ENCODE measurements around the gene RTP2. TPM values are rescaled to one million over a fixed set of nuclear protein-coding genes. Genes with fewer than 3 reads are reported as not detected.

The RTP2 gene
- total RNA-seq, 1 experiment from 2014 or later, result not detected

DNA sequence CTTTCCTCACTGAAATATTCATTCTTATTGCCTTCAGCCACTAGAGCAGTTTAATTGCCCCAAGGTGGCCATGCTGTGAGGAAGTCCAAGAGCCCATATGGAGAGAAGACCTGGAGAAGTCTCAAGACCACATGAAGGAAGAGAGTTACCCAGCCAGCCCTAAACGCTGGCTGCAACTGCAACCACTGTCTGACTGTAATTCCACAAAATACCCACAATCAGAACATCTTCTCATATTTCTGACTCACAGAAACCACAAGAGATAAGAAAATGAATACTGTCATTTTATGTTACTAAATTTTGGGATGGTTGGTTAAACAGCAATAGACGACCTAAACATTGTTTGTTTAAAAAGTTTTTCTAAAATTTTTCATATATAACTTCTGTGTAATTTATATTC is 17.5 kb downstream of the RTP2 start:
- DNase-seq (ENCODE audit: low read depth, low spot score) (no peak), ATAC-seq (no peak)
- BruUV-seq (replicated peaks), result no TSS peak
- Histone ChIP-seq H3K27ac (ENCODE audit: low read depth, low read length) (no peak overlapping the region), H3K79me2 (ENCODE audit: insufficient read depth, low read length) (no peaks in the 10 kb centered on the region), H2AFZ (ENCODE audit: low read depth, low read length, poor library complexity, severe bottlenecking) (no peak overlapping the region), H3K4me2 (ENCODE audit: low read length) (no peak overlapping the region), H3K4me3 (replicated peaks in 1 of 2; ENCODE audit: low read depth in 1 of 2, low read length in 2 of 2) (no peak overlapping the region), H3K9ac (ENCODE audit: low read length) (no peak overlapping the region), H3K27me3 (ENCODE audit: insufficient read depth, low read length) (no peaks in the 10 kb centered on the region), H3K9me2 (ENCODE audit: insufficient read depth) (no peaks in the 10 kb centered on the region), H3K4me1 (ENCODE audit: control insufficient read depth in 1 of 2, insufficient read depth in 2 of 2, low read length in 2 of 2) (no peaks in the 10 kb centered on the region), H3K36me3 (ENCODE audit: control insufficient read depth in 1 of 2, insufficient read depth in 2 of 2, low read length in 2 of 2) (no peaks in the 10 kb centered on the region), H3K9me3 (ENCODE audit: control insufficient read depth in 1 of 2, insufficient read depth in 1 of 2, low read depth in 1 of 2, low read length in 2 of 2) (no peaks in the 10 kb centered on the region; a peak in 1 of 4 replicates), H4K20me1 (ENCODE audit: insufficient read depth) (no peaks in the 10 kb centered on the region)
- ChIA-PET CTCF (interaction anchor here (1.3 to 1.6 kb wide), 2 partner anchors 24 to 1269 kb away, joined by 3 read pairs; no protein-coding TSS in a partner anchor), RAD21 (ENCODE audit: low non-redundant PET in 1 of 2, low total read pairs in 2 of 2, uncharacterized antibody in 2 of 2, unreplicated experiment in 2 of 2) (no interaction called here), POLR2A (no interaction called here)
- TF ChIP-seq EGR1 (IDR thresholded peaks at IDR 0.05; ENCODE audit: low read depth) (no peak), YY1 (IDR thresholded peaks at IDR 0.05; ENCODE audit: extremely low read depth, insufficient replicate concordance, low read depth, low read length) (no peak), TCF7L2 (IDR thresholded peaks at IDR 0.05; ENCODE audit: borderline replicate concordance, extremely low read depth, insufficient read depth, insufficient read length) (no peak), RAD21 (IDR thresholded peaks at IDR 0.05; ENCODE audit: low read depth) (no peak), CBX3 (IDR thresholded peaks at IDR 0.05; ENCODE audit: low read depth) (no peak), ELF1 (IDR thresholded peaks at IDR 0.05; ENCODE audit: borderline replicate concordance, low read depth) (no peak), SIN3A (IDR thresholded peaks at IDR 0.05; ENCODE audit: low read depth) (no peak)
- TF ChIP-seq, protein P1, sequence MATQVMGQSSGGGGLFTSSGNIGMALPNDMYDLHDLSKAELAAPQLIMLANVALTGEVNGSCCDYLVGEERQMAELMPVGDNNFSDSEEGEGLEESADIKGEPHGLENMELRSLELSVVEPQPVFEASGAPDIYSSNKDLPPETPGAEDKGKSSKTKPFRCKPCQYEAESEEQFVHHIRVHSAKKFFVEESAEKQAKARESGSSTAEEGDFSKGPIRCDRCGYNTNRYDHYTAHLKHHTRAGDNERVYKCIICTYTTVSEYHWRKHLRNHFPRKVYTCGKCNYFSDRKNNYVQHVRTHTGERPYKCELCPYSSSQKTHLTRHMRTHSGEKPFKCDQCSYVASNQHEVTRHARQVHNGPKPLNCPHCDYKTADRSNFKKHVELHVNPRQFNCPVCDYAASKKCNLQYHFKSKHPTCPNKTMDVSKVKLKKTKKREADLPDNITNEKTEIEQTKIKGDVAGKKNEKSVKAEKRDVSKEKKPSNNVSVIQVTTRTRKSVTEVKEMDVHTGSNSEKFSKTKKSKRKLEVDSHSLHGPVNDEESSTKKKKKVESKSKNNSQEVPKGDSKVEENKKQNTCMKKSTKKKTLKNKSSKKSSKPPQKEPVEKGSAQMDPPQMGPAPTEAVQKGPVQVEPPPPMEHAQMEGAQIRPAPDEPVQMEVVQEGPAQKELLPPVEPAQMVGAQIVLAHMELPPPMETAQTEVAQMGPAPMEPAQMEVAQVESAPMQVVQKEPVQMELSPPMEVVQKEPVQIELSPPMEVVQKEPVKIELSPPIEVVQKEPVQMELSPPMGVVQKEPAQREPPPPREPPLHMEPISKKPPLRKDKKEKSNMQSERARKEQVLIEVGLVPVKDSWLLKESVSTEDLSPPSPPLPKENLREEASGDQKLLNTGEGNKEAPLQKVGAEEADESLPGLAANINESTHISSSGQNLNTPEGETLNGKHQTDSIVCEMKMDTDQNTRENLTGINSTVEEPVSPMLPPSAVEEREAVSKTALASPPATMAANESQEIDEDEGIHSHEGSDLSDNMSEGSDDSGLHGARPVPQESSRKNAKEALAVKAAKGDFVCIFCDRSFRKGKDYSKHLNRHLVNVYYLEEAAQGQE (IDR thresholded peaks at IDR 0.05; ENCODE audit: low read depth), result no peak
- TF ChIP-seq, protein P2, sequence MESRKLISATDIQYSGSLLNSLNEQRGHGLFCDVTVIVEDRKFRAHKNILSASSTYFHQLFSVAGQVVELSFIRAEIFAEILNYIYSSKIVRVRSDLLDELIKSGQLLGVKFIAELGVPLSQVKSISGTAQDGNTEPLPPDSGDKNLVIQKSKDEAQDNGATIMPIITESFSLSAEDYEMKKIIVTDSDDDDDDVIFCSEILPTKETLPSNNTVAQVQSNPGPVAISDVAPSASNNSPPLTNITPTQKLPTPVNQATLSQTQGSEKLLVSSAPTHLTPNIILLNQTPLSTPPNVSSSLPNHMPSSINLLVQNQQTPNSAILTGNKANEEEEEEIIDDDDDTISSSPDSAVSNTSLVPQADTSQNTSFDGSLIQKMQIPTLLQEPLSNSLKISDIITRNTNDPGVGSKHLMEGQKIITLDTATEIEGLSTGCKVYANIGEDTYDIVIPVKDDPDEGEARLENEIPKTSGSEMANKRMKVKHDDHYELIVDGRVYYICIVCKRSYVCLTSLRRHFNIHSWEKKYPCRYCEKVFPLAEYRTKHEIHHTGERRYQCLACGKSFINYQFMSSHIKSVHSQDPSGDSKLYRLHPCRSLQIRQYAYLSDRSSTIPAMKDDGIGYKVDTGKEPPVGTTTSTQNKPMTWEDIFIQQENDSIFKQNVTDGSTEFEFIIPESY (IDR thresholded peaks at IDR 0.05; ENCODE audit: extremely low read depth, insufficient replicate concordance, low read length), result no peak
- TF ChIP-seq, protein P3, sequence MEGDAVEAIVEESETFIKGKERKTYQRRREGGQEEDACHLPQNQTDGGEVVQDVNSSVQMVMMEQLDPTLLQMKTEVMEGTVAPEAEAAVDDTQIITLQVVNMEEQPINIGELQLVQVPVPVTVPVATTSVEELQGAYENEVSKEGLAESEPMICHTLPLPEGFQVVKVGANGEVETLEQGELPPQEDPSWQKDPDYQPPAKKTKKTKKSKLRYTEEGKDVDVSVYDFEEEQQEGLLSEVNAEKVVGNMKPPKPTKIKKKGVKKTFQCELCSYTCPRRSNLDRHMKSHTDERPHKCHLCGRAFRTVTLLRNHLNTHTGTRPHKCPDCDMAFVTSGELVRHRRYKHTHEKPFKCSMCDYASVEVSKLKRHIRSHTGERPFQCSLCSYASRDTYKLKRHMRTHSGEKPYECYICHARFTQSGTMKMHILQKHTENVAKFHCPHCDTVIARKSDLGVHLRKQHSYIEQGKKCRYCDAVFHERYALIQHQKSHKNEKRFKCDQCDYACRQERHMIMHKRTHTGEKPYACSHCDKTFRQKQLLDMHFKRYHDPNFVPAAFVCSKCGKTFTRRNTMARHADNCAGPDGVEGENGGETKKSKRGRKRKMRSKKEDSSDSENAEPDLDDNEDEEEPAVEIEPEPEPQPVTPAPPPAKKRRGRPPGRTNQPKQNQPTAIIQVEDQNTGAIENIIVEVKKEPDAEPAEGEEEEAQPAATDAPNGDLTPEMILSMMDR (IDR thresholded peaks at IDR 0.05 in 2 of 3, conservative IDR thresholded peaks at IDR 0.05 in 1 of 3; ENCODE audit: borderline replicate concordance in 1 of 3, insufficient read depth in 1 of 3, low read depth in 2 of 3, low read length in 2 of 3), result no peak
- intact Hi-C loops (cut with micrococcal nuclease), result no loop called here
